Cerebellar nuclear complex (tissue), 1 donor: Measurements from ENCODE around the gene WNT7B.

Experiments used
- DNase-seq, 2 experiments: peaks; one replicate each; lab custom pipeline; 2025; lab: John Stamatoyannopoulos, UW

Gene WNT7B

DNA sequence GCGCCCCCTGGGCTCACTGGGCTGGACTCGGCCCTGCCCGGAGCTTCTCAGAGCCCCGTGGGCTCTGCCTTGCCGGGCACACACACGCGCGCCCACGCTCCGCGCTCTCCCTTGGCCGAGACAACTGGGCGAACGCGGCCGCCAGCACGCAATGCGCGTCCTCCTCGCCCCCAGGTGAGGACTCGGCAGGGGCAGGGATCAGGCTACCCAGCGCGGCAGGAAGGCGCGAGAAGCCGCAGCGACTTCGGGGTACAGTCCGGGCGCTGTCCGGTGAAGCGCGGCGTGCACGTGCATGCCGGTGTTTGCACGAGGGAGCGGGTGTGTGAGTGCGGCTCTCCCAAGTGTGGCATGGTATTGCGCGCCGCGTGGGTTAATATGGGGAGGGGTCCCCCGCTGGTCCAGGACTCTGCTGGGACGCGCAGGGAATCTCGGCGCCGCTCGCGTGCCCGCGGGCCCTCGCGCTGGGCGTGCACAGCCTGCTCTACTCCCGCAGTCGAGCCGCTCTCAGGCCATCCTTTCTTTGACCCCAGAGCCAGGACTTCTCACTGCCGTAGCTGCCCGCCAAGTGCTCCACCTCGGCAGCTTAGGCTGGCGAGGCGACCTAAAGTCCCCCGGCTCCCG is 5.4 kb downstream of the WNT7B start:
- DNase-seq: no peak

DNA sequence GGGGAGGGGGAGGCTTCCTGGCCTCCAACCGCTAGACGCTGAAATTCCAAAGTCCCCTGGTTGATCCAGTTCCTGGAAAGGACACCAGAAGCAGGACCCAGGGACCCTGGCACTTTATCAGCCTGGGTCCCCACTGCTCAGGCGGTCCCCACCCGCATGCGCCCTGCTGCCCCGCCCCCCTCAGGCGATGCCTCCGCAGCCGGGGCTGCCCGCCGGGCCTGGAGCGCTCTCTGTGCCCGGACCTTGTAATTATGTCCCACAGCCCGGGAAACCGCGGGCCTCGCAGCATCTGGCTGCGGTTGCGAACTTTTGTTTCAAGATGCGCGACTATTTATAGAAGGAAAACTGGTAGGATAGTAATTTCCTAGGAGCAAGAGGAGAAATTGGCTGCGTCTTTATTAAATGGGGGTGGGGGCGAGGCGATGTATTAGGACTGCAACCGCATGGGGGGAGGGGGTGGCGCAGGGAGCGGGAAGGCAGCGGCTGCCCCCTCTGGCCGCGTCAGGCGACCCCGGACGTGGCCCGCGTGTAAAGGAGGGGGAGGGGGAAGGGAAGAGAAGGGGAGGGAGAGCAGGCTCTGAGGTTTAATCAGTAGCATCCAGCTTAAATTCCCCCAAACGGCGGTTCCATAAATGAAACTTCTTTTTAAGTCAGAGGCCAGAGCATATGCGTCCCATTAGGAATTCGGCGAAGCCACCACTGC is 6.1 kb downstream of the WNT7B start:
- no peak for DNase-seq

DNA sequence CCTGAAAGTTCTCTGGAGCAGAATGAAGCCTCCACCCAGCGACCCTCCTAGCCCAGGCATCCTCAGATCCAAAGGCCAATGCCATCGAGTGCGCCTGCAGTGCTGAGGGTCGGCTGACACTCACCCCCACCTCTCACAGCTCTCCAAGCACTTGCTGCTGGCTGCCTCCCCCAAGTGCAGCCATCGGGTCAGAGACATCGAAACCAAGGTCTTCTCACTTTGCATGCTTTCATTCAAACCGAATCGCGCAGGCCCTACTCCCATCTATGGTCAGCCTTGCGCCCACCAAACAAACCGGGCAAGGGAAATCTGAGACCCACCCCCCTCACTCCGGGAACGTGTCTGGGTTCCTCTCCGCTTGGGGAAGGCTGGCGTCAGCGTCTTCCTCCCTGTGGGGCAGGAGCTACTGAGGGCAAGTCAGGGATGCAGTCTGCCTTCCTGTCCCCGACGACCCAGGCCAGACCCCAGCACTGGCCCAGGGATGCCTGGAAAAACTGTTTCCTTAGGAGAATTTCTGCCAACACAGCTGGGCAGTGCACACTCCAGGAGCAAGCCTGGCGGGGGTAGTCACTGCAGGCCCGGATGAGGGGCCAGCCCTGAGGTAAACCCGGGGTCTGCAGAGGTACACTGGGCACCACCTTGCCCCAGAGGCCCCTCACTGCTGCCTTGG is 7.0 kb downstream of the WNT7B start:
- DNase-seq: no peak

DNA sequence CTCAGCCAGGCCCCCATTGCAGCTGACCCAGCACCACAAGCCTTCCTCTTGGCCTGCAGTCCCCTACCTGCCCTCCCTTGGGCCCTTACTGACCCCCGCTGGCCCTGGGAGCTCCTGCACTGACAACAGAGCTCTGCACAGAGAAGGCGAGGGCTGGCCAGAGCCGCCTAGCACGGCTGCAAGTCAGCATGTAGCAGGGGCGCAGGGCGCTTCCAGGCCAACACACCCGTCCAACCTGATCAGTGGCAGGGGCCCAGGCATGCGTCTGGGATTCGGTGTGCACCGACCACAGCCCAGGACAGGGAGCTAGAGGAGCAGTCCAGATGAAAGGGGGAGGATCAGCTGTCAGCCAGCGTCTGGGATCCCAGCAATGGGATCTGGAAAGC is 7.6 kb downstream of the WNT7B start:
- no peak for DNase-seq

DNA sequence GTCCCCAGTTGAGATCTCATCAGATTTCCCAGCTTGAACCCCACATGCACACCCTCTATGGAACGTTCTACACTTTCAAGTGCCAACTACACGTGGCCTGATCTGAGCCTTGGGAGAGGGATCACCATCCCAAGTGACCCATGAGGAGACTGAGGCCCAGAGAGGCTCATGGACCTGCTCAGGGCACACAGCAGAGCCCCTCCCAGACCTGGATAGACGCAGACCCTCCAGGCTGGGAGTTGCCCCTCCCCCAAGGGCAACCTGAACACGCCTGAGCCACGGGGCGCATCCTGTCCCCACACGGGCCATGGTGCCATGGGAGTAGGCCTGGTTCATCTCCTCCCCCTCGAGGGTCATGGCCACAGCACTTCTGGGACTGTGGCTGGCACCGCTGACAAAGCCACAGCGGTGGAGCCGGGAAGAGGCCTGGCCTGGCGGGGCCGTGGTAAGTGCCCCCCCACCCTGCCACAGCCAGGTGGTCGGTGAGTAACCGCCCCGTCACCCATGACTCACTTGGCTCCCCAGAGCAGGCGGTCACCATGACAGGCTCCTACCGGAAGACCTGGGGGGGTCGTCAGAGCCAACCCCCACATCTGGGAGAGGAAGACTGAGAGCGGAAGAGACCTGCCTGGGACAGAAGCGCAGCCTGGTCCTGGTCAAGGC is 8.1 kb downstream of the WNT7B start:
- no peak for DNase-seq

DNA sequence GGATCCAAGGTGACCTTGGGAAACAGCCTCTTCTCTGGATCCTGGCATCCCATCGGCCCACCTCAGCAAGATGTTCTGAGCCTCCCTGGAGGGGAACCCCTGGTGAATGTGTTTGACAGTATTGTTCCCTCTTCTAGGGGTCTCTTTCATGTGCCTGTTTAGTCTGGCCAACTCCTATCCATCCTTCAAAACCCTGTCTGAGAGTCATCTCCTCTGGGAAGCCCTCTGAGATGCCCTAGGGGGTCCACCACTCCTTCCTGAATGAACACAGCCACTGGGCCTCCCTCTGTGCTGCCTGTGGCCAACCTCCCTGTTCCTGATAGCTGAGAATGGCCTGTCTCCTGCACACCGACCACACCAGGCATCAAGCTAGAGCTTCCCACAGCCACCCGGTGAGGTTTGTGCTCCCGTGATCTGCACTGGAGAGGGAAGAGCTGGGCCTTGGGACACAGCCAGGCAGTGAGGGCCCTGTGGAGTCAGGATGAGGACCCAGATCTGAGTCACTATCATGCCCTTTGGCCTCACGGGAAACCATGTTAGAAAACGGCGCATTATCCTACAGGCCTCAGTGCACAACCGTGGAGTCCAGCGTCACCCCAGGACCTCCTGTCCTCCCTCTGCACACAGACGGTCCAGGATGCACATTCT is 8.8 kb downstream of the WNT7B start:
- no peak for DNase-seq

DNA sequence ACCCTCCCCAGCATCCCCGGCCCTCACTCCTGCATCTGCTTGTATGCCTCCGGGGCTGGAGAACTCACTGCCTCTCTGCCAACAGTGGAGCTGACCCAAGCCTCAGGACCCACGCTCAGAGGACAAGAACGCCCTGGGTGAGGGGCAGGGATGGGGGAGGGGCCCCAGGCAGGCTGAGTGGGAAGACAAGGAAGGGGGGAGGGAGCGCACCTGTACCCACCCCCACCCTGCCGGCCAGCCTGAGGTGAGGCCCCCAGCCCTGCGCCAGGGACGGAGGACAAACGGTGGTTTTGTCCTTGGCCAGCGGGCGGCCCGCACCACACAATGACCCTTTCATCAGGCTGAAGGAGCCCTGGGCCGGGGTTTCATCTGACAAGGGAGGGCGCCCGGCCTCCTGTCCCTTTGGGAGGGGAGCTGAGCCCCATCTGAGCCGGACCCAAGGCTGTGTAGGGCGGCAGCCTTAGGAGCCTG is 10.0 kb downstream of the WNT7B start:
- no peak for DNase-seq

DNA sequence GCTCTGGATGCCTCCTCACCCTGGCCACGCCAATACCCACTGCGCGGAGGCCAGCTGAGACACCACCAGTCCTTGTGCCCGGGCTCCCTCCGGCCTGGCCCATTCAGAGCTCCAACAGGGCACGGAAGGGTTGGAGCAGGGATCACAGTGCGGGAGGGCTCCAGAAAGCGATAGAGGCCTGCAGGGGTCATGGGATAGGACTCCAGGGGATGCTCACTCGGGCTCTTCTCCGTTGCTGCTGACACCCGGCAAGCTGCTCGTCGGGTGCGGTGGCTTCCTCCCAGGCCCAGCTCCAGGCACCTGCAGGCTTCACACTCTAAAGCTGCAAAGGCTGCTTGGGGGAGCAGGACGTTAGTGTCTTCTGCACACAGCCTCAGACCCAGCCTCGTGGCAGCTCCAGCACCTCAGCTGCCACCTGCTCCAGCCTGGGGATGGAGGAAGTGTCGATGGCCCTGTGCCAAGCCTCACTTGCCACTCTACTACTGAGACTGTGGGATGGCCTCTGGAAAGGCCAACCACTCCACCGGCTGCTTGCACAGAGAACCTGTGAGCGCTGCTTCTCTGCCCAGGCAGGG is 10.6 kb downstream of the WNT7B start:
- no peak for DNase-seq

DNA sequence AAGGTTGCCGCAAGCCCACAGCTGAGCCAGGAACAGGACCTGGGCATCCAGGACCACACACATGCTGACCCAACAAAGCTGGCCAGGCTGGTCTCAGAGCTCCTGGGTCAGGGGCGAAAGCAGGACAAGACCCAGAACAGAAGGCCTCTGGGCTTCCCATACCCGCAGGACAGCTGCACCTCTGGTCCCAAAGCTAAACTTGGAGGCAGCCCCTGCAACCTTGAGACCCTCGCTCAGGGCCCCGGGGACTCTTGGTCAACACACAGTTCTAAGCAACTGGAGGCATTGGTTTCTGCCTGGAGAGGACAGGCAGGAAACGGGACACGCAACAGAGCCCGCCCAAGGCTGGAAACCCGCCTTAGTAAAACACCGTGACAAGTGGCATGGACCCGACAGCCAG is 11.4 kb downstream of the WNT7B start:
- no peak for DNase-seq

DNA sequence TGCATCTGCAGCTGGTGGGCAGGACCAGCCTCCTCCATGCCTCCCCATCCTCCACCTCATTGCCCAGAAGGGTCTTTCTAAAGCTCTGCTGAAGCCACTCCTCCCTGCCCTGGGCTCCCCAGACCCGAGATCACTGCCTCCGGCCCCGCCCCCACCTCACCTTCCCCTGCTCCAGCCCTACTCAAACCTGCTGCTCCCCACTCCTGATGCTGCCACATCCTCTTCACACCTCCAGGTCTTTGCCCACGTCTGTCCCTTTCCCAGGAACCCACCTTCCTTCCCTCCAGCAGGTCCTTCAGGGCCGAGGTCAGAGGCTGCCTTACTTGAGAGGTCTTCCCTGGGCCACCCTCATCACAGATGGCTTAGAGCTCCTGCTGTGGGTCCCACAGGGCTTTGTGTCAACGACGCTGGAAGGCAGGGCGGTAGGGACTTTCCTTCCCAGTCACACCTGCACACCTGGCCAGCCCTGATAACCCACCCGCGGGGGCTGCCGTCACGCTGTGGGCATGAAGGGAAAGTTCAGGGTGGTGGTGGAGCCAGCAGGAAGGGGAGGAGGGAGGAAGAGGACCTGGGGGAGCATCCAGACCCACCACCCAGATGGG is 11.9 kb downstream of the WNT7B start:
- no peak for DNase-seq

DNA sequence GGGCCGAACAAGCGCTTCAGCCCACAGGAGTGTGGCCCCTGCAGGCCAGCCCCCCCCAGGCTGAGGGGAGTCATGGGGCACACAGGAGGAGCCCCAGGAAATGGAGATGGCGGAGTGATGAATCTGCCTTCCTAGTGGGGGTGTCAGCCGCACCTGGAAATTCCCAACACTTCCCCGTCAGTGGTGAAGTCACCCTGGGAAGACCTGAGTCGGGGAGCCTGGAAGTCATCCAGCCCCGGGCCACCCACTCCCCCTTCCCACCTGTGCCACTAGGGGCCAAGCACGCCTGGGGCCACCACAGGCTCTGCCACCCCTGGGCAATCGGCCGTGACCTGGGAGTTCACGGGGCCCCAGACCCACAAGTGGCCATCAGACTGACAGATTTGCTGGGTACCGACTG is 12.6 kb downstream of the WNT7B start:
- DNase-seq: no peak

DNA sequence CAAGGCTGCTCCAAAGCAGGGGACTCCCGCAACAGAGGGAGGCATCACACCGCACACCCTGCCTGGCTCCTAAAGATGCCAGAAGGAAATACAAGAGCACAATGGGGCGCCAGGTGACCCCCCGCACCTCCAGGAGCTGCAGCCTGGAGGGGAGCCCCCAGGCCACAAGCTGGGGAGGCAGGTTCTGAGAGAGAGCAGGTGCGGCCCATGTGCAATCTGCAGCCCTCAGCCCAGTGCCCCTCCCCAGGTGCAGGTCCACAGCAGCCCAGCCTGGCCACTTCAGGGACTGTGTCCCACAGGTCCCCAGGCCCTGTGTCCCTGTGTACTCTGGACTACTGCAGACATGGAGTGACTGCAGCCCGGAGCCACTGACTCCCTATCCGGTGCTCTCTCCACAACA is 13.1 kb downstream of the WNT7B start:
- DNase-seq: no peak

DNA sequence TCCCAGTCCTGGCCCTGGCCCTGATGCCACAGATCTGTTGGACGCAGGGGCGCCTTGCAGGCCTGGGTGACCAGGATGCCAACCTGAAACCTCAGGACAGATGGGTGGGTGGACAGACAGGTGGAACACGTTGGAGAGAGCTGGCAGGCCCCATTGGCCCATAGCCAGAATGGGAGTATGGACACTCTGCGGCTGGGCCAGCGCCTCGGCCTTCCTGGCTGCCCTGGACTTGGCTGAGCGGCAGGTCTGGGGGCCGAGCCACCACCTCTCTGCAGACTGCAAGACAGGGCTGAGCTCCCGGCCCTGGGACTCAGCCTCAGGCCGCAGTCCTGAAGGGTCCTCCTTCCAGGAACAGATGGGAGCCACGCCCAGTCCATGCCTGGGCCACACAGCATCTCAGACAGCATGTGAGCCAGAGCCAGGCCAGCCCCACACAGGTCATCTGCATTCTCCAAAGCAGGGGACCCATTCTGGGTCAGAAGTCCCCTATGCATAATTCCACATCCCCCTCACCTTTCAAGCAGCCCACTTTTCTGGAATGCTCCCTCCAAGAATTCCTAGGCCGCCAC is 14.1 kb downstream of the WNT7B start:
- no peak for DNase-seq

DNA sequence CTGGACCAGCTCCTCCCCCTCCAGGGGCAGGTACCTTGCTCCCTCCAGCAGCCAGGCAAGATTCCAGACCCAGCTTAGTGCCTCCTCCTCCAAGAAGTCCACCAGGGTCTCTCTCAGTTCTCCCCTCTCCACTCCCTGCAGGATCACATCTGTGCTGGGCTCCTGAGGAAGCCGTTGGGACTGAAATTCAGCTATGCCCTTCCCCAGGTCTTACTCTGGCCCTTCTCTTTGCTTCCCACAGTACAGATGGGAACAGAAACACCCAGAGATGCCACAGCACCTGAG is 14.6 kb downstream of the WNT7B start:
- no peak for DNase-seq

DNA sequence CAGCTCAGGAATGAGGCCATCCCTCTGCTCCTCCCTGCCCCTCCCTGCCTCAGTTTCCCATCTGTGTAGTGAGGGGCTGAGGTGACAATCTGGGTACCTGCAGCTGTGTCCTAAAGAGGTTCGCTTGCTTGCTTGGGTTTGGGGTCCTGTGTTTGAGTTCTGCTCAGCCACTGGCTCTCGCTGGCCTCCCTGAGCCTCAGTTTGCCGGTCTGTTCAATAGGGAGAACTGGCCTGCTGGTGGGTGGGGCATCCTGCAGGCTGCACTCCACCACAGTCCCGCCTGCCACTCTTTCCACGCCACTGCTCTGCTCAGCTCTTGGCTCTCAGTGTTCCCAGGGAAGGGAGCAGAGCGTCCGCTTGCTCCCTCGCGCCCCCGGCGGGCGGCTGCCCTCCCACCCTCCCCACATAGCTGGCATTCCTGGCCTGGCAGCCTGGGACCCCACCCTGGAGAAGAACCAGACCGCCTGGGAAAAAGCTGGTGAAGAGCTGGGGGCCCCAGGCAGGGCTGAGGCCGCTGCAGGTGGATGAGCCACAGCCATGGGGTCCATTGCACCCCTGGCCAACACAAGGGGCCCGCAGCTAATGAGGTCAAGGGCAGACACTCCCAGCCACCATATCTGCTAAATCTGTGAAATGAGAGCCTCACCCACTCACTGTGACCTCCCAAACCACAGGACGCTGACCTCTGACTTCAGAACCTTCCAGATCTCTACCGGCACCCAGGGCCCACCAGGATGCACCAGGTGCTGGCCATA is 15.1 kb downstream of the WNT7B start:
- no peak for DNase-seq

DNA sequence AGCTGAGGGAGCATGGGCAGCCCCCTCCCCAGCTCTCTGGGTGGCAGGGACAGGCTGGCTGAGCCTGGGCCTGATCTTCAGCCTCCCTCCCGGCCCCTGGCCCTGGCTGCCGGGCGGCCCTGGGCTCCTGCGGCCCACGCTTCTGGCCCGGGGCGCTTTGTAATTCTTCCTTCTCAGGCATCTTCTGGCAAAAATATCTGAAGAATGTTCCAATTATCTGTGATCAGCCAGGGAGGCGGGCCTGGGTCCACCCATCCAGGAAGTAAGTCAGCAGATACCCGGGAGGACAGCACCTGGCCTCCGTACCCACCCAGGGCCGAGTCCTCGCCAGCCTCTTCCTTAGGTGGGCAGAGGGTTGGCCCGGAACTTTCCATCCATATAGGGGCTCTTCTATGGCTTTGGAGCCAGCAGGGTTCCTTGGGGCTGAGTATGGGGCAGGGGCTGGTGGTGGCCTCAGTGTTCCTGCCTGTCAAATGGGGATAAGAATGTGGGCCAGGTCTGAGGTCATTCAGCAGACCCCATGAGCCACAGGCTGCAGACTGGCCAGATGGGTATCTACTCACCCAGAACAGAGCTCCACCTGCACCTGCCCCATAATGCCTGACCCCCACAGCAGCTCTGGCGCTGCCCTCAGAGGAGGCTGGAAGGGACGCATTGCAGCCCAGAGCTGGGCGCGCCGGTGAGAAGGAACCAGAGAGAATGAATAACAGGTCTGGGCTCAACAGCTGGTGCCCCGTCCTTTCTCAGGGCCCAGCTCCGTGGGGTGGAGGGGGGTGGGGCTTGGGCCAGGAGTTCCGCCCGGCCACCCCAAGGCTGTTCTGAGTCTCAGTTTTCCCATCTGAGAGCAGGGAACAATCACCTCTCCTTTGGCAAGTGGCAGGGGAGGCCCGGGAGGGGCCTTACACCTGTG is 16.2 kb downstream of the WNT7B start:
- DNase-seq: no peak

DNA sequence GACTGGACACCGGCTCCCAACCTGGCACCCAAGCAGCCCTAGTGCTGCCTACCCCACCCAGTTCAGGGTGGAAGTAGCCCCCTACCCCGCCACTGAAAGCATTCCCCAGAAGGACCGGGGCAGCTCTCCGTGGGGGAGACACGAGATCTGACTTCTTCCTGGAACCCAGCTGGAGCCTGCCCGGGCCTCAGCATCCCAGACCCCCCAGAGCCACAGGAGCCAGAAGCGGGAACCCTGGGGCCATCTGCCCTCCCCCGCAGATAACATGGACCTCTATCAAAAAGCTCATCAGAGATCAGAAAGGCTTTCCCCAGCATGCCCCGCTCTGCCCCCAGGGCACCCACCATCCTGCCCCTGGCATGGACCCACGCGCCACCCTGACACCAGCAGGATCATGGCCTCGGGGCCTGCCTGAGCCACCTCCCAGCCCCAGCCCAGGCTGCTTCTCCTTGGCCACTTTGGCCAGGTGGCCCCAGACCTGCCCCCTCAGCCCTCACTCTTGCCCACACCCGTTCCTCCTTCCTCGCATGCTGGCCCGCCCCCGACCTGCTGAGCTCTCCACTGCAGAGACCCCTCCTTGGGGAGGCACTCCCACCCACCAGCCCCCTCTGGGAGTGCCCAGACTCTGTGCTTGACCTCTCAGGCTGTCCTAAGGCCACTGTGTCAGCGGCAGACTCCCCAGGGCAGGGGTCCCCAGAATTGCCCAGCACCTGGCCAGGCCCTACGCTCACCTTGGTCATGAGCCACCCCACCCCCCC is 17.1 kb downstream of the WNT7B start:
- no peak for DNase-seq

DNA sequence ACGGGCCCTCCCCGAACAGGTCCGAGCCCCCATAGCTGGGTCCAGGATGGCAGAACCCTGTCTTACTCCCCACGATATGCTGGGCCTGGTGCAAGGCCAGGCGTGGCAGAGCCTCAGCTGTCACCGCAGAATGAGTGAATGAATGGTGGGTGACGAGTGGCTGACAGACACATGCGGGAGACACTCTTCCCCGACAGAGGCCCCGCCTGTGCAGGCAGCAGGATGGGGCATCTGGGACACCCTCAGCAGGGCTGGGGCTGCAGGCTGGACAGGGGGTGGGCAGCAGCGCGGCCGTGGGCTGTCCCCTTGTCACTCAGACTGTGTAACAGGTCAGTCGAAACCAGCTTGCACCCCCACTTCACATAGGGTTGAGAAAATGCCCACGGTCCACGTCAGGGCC is 18.0 kb downstream of the WNT7B start:
- no peak for DNase-seq

DNA sequence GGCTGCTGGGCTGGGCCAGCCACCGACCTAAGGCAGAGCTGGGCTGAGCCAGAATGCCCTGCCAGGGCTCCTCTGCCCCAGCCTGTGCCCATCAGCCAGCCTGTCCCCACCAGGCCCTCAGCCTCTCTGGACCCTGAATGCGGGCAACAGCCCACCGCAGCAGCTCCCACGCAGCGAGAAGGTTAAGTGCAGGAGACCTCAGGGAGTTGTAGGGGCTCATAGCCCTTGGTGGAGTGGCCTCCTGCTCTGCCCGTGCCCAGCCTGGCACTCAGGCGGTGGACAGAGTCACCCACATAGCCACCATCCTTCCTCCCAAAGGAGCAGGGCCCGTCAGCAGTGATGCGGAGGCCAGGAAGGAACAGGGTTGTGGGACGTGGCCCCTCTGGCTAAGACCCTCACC is 19.1 kb downstream of the WNT7B start:
- DNase-seq: no peak
